WTC11 (cell line): Measurements from ENCODE around the gene GSTP1.

Experiments
- AR ChIP-seq: fragments of 250-450 bp; sonication (Bioruptor Pico); IDR thresholded peaks from 2 replicates; pipeline ENCODE4 v1.9.0; 2021; ENCODE audit warnings: mild to moderate bottlenecking
- CREB1 ChIP-seq: sonication (generic); formaldehyde crosslinking; IDR thresholded peaks from 2 replicates; pipeline ENCODE4 v1.8.0; 2023; ENCODE audit warnings: mild to moderate bottlenecking, missing genetic modification reagents
- CTCF ChIP-seq: fragments of 200-600 bp; IDR thresholded peaks from 2 replicates; pipeline ENCODE4 v1.8.0; 2022; ENCODE audit warnings: antibody characterized with exemption
- ESRRA ChIP-seq: sonication (generic); formaldehyde crosslinking; IDR thresholded peaks from 2 replicates; pipeline ENCODE4 v1.8.1; 2022; ENCODE audit warnings: mild to moderate bottlenecking, missing genetic modification reagents, borderline replicate concordance
- JUN ChIP-seq: sonication (generic); formaldehyde crosslinking; IDR thresholded peaks from 2 replicates; pipeline ENCODE4 v1.8.0; 2023; ENCODE audit warnings: mild to moderate bottlenecking, missing genetic modification reagents
- MAX ChIP-seq: sonication (generic); formaldehyde crosslinking; IDR thresholded peaks from 2 replicates; pipeline ENCODE4 v1.8.0; 2022; ENCODE audit warnings: mild to moderate bottlenecking, missing genetic modification reagents
- MYBL2 ChIP-seq: sonication (generic); formaldehyde crosslinking; IDR thresholded peaks from 2 replicates; pipeline ENCODE4 v1.8.1; 2023; ENCODE audit warnings: mild to moderate bottlenecking, moderate library complexity, missing genetic modification reagents
- NR1H2 ChIP-seq: sonication (generic); formaldehyde crosslinking; IDR thresholded peaks from 2 replicates; pipeline ENCODE4 v1.9.0; 2021; ENCODE audit warnings: mild to moderate bottlenecking, moderate library complexity, missing genetic modification reagents
- NR3C1 ChIP-seq: sonication (generic); formaldehyde crosslinking; conservative IDR thresholded peaks from 2 replicates; pipeline ENCODE4 v1.8.1; 2023; ENCODE audit warnings: low read depth, mild to moderate bottlenecking, missing genetic modification reagents
- RELA ChIP-seq: sonication (generic); formaldehyde crosslinking; IDR thresholded peaks from 2 replicates; pipeline ENCODE4 v1.8.1; 2022; ENCODE audit warnings: missing genetic modification reagents, mild to moderate bottlenecking, borderline replicate concordance
- SP1 ChIP-seq: sonication (generic); formaldehyde crosslinking; conservative IDR thresholded peaks from 2 replicates; pipeline ENCODE4 v1.8.1; 2022; ENCODE audit warnings: missing genetic modification reagents
- USF2 ChIP-seq: sonication (generic); formaldehyde crosslinking; IDR thresholded peaks from 2 replicates; pipeline ENCODE4 v1.8.1; 2023; ENCODE audit warnings: mild to moderate bottlenecking, missing genetic modification reagents, moderate library complexity
- ZNF121 ChIP-seq: sonication (generic); formaldehyde crosslinking; IDR thresholded peaks from 2 replicates; pipeline ENCODE4 v1.8.0; 2023; ENCODE audit warnings: missing genetic modification reagents
- ZNF232 ChIP-seq: sonication (generic); formaldehyde crosslinking; IDR thresholded peaks from 2 replicates; pipeline ENCODE4 v1.8.0; 2022; ENCODE audit warnings: mild to moderate bottlenecking, missing genetic modification reagents

GRCh38 chr11:67539550-67539949 is 44.1 kb upstream of the GSTP1 start:
- TF ChIP-seq CTCF = no peak
- TF ChIP-seq MYBL2 = no peak
- no peak for TF ChIP-seq RELA (CRISPR knock-in tag)
- no peak for TF ChIP-seq NR3C1
- no peak for TF ChIP-seq JUN
- no peak for TF ChIP-seq ESRRA (CRISPR knock-in tag)
- no peak for TF ChIP-seq ZNF232
- TF ChIP-seq USF2 (CRISPR knock-in tag) = no peak
- no peak for TF ChIP-seq NR1H2 (CRISPR knock-in tag)
- TF ChIP-seq MAX (CRISPR knock-in tag) = no peak
- no peak for TF ChIP-seq SP1 (CRISPR knock-in tag)
- no peak for TF ChIP-seq CREB1 (CRISPR knock-in tag)
- no peak for TF ChIP-seq ZNF121 (CRISPR knock-in tag)
- TF ChIP-seq AR (CRISPR knock-in tag) = no peak
